ENCODE results near the gene SUDS3. TPM values are rescaled to one million over a fixed set of nuclear protein-coding genes. Genes with fewer than 3 reads are reported as not detected.

Gene SUDS3
- total and polyA plus RNA-seq, 2 experiments from 2014 or later = 53.0 to 77.1 TPM

GRCh38 chr12:118328486-118329330 is 47.6 kb upstream of the SUDS3 start (continued):
- TF ChIP-seq, protein P1, sequence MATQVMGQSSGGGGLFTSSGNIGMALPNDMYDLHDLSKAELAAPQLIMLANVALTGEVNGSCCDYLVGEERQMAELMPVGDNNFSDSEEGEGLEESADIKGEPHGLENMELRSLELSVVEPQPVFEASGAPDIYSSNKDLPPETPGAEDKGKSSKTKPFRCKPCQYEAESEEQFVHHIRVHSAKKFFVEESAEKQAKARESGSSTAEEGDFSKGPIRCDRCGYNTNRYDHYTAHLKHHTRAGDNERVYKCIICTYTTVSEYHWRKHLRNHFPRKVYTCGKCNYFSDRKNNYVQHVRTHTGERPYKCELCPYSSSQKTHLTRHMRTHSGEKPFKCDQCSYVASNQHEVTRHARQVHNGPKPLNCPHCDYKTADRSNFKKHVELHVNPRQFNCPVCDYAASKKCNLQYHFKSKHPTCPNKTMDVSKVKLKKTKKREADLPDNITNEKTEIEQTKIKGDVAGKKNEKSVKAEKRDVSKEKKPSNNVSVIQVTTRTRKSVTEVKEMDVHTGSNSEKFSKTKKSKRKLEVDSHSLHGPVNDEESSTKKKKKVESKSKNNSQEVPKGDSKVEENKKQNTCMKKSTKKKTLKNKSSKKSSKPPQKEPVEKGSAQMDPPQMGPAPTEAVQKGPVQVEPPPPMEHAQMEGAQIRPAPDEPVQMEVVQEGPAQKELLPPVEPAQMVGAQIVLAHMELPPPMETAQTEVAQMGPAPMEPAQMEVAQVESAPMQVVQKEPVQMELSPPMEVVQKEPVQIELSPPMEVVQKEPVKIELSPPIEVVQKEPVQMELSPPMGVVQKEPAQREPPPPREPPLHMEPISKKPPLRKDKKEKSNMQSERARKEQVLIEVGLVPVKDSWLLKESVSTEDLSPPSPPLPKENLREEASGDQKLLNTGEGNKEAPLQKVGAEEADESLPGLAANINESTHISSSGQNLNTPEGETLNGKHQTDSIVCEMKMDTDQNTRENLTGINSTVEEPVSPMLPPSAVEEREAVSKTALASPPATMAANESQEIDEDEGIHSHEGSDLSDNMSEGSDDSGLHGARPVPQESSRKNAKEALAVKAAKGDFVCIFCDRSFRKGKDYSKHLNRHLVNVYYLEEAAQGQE (IDR thresholded peaks at IDR 0.05; ENCODE audit: unreplicated experiment) = no peak
- TF ChIP-seq ZNF114 (CRISPR knock-in tag; IDR thresholded peaks at IDR 0.05) = no peak
- TF ChIP-seq ETS1 (IDR thresholded peaks at IDR 0.05) = no peak

GRCh38 chr12:118330421-118331018 is 45.8 kb upstream of the SUDS3 start:
- Histone ChIP-seq H3K4me1 (ENCODE audit: insufficient read depth) (no peaks in the 10 kb centered on the region), H3K27me3 (ENCODE audit: insufficient read depth) (no peaks in the 10 kb centered on the region), H3F3A (replicated peaks; ENCODE audit: low read depth) (no peaks in the 10 kb centered on the region), H3K4me2 (no peak overlapping the region), H3K79me2 (replicated peaks; ENCODE audit: insufficient read depth) (no peaks in the 10 kb centered on the region), H2AFZ (no peak overlapping the region), H3K27ac (ENCODE audit: low read depth) (no peak overlapping the region), H3K36me3 (ENCODE audit: insufficient read depth) (no peaks in the 10 kb centered on the region), H3K9me2 (ENCODE audit: insufficient read depth) (no peaks in the 10 kb centered on the region), H4K20me1 (replicated peaks; ENCODE audit: insufficient read depth) (no peaks in the 10 kb centered on the region), H3K4me3 (no peak overlapping the region)
- DNase-seq (ENCODE audit: low spot score) (no peak), ATAC-seq (no peak)
- Mint-ChIP-seq H3K27me3 (ENCODE audit: insufficient read depth, low read depth, poor library complexity) (peaks cover 2% of the 10 kb centered on the region), H3K4me1 (peaks cover 4% of the 10 kb centered on the region), H3K9me3 (no peaks in the 10 kb centered on the region), H3K27ac (no peak overlapping the region), H3K36me3 (ENCODE audit: low read depth) (no peaks in the 10 kb centered on the region; the same call in 2 of the 3 replicates), H3K4me3 (no peak overlapping the region)
- TF ChIP-seq, protein P2, sequence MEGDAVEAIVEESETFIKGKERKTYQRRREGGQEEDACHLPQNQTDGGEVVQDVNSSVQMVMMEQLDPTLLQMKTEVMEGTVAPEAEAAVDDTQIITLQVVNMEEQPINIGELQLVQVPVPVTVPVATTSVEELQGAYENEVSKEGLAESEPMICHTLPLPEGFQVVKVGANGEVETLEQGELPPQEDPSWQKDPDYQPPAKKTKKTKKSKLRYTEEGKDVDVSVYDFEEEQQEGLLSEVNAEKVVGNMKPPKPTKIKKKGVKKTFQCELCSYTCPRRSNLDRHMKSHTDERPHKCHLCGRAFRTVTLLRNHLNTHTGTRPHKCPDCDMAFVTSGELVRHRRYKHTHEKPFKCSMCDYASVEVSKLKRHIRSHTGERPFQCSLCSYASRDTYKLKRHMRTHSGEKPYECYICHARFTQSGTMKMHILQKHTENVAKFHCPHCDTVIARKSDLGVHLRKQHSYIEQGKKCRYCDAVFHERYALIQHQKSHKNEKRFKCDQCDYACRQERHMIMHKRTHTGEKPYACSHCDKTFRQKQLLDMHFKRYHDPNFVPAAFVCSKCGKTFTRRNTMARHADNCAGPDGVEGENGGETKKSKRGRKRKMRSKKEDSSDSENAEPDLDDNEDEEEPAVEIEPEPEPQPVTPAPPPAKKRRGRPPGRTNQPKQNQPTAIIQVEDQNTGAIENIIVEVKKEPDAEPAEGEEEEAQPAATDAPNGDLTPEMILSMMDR (conservative IDR thresholded peaks at IDR 0.05; ENCODE audit: low read depth in 2 of 2) = no peak
- TF ChIP-seq ZNF331 (CRISPR knock-in tag; IDR thresholded peaks at IDR 0.05; ENCODE audit: low read depth) = no peak
- no peak for TF ChIP-seq ETS1 (IDR thresholded peaks at IDR 0.05)
- no peak for TF ChIP-seq EZH2phosphoT487 (IDR thresholded peaks at IDR 0.05; ENCODE audit: unreplicated experiment)
- no peak for TF ChIP-seq ZNF114 (CRISPR knock-in tag; IDR thresholded peaks at IDR 0.05)
- no peak for TF ChIP-seq JUNB (IDR thresholded peaks at IDR 0.05; ENCODE audit: unreplicated experiment)
- TF ChIP-seq, protein P1 (IDR thresholded peaks at IDR 0.05; ENCODE audit: unreplicated experiment) = no peak

Measured in GM23338 (cell line).